Measurements from ENCODE around the gene NRG2.

- no peak for TF ChIP-seq CTCF (IDR thresholded peaks at IDR 0.05; ENCODE audit: insufficient read depth, low read length)
- no peak for TF ChIP-seq SPI1 (IDR thresholded peaks at IDR 0.05; ENCODE audit: borderline replicate concordance, low read depth)
- no peak for TF ChIP-seq POLR2AphosphoS5 (IDR thresholded peaks at IDR 0.05; ENCODE audit: low read depth)
- no peak for TF ChIP-seq REST (IDR thresholded peaks at IDR 0.05; ENCODE audit: insufficient replicate concordance, low read depth)
- TF ChIP-seq GABPA (IDR thresholded peaks at IDR 0.05; ENCODE audit: low read depth) = no peak
Observed at GRCh38 chr5:139885172-139885856, 157.8 kb downstream of the NRG2 start.

Data from HL-60 (cell line).